ENCODE results near the gene YAP1.

- TF ChIP-seq CTCF (IDR thresholded peaks at IDR 0.05; ENCODE audit: low read length), result no peak
- no peak for TF ChIP-seq EZH2 (optimal IDR thresholded peaks at IDR 0.05; ENCODE audit: low read depth, low read length)
Measured at GRCh38 chr11:102260241-102260640, 150.0 kb downstream of the YAP1 start.

Measured in MM.1S (cell line).